ENCODE results near the gene SLC35B2. TPM values are rescaled to one million over a fixed set of nuclear protein-coding genes. Genes with fewer than 3 reads are reported as not detected.

SLC35B2 gene
- polyA plus RNA-seq, 3 donors, result 17.4 to 54.0 (median 30.6) TPM

- TF ChIP-seq CTCF (IDR thresholded peaks at IDR 0.05), result no peak
- no peaks in the 10 kb centered on the region for H3K9me3 ChIP-seq (replicated peaks in 1 of 2; ENCODE audit: control insufficient read depth in 1 of 2, insufficient read depth in 1 of 2, low read length in 2 of 2)
- DNase-seq, result peak in 1 of 3 donors; percentile 38
- H3K4me3 Mint-ChIP-seq, result peak overlapping the region; percentile 99
- 58% methylated on average over 3 of the region's 7 CpGs for WGBS (ENCODE audit: insufficient coverage)
- intact Hi-C loops (cut with micrococcal nuclease), result loop anchor here in 1 of 2 donors (10.0 kb wide), 1 partner anchor 468 kb away; no protein-coding TSS in a partner anchor
- H3K27me3 ChIP-seq (ENCODE audit: control insufficient read depth in 2 of 2, insufficient read depth in 2 of 2, low read length in 2 of 2), result no peaks in the 10 kb centered on the region
- H3K36me3 ChIP-seq (replicated peaks in 1 of 2; ENCODE audit: control insufficient read depth in 1 of 2, insufficient read depth in 2 of 2, low read length in 2 of 2), result peaks cover 44 to 48% of the 10 kb centered on the region in 2 donors
- H3K9me3 Mint-ChIP-seq, result no peaks in the 10 kb centered on the region
- peak overlapping the region; percentile 98 to 100 (median 99) for H3K27ac Mint-ChIP-seq
- peaks cover 57% of the 10 kb centered on the region for H3K79me2 ChIP-seq (ENCODE audit: insufficient read depth, low read length)
- H3K4me3 ChIP-seq (replicated peaks in 1 of 3; ENCODE audit: low read depth in 2 of 3, low read length in 3 of 3), result peak overlapping the region; percentile 75 to 99 (median 90)
- peaks cover 67% of the 10 kb centered on the region for H3K4me1 Mint-ChIP-seq
- H3K9ac ChIP-seq (ENCODE audit: insufficient read depth, low read length, poor library complexity, severe bottlenecking), result peak overlapping the region; percentile 96
- peak overlapping the region; percentile 96 to 99 for H3K27ac ChIP-seq (ENCODE audit: low read depth in 1 of 2, low read length in 2 of 2)
- H2AFZ ChIP-seq (ENCODE audit: insufficient read depth, low read depth, low read length, poor library complexity, severe bottlenecking), result no peak overlapping the region
- H3K4me2 ChIP-seq (replicated peaks; ENCODE audit: extremely low read depth, low read length, poor library complexity, severe bottlenecking), result peak overlapping the region; percentile 98
- H3K27me3 Mint-ChIP-seq (ENCODE audit: low read depth in 3 of 3), result peaks cover 0 to 6% (median 2%) of the 10 kb centered on the region in 3 donors
- H4K20me1 ChIP-seq (ENCODE audit: insufficient read depth, low read length), result peaks cover 76% of the 10 kb centered on the region
- peaks cover 45 to 67% of the 10 kb centered on the region in 2 donors for H3K4me1 ChIP-seq (ENCODE audit: control insufficient read depth in 1 of 2, insufficient read depth in 2 of 2, low read length in 2 of 2)
- peaks cover 44 to 57% of the 10 kb centered on the region in 2 donors for H3K36me3 Mint-ChIP-seq
Measured at GRCh38 chr6:44262467-44263353, 5.4 kb upstream of the SLC35B2 start.

GRCh38 chr6:44261581-44261980 is 4.3 kb upstream of the SLC35B2 start:
- intact Hi-C loops (cut with micrococcal nuclease), result loop anchor here in 1 of 2 donors (10.0 kb wide), 1 partner anchor 467 kb away; no protein-coding TSS in a partner anchor
- Histone ChIP-seq H3K27ac (ENCODE audit: low read depth in 1 of 2, low read length in 2 of 2) (no peak overlapping the region), H3K4me3 (replicated peaks in 1 of 3; ENCODE audit: low read depth in 2 of 3, low read length in 3 of 3) (peak overlapping the region in 1 of 3 experiments; percentile 99), H4K20me1 (ENCODE audit: insufficient read depth, low read length) (peaks cover 84% of the 10 kb centered on the region), H3K9me3 (replicated peaks in 1 of 2; ENCODE audit: control insufficient read depth in 1 of 2, insufficient read depth in 1 of 2, low read length in 2 of 2) (no peaks in the 10 kb centered on the region), H3K36me3 (replicated peaks in 1 of 2; ENCODE audit: control insufficient read depth in 1 of 2, insufficient read depth in 2 of 2, low read length in 2 of 2) (peaks cover 44 to 48% of the 10 kb centered on the region in 2 donors), H2AFZ (ENCODE audit: insufficient read depth, low read depth, low read length, poor library complexity, severe bottlenecking) (no peak overlapping the region), H3K4me1 (ENCODE audit: control insufficient read depth in 1 of 2, insufficient read depth in 2 of 2, low read length in 2 of 2) (peaks cover 50 to 76% of the 10 kb centered on the region in 2 donors), H3K27me3 (ENCODE audit: control insufficient read depth in 2 of 2, insufficient read depth in 2 of 2, low read length in 2 of 2) (no peaks in the 10 kb centered on the region), H3K79me2 (ENCODE audit: insufficient read depth, low read length) (peaks cover 57% of the 10 kb centered on the region), H3K9ac (ENCODE audit: insufficient read depth, low read length, poor library complexity, severe bottlenecking) (no peak overlapping the region), H3K4me2 (replicated peaks; ENCODE audit: extremely low read depth, low read length, poor library complexity, severe bottlenecking) (peak overlapping the region; percentile 98)
- over 99% methylated on average over 8 of the region's 8 CpGs for WGBS (ENCODE audit: insufficient coverage)
- Mint-ChIP-seq H3K4me3 (no peak overlapping the region), H3K36me3 (peaks cover 44 to 57% of the 10 kb centered on the region in 2 donors), H3K27me3 (ENCODE audit: low read depth in 3 of 3) (peaks cover 0 to 5% (median under 1%) of the 10 kb centered on the region in 3 donors), H3K9me3 (no peaks in the 10 kb centered on the region), H3K27ac (peak overlapping the region in 1 of 7 donors; percentile 51), H3K4me1 (peaks cover 70% of the 10 kb centered on the region)
- no peak for DNase-seq
- TF ChIP-seq CTCF (IDR thresholded peaks at IDR 0.05), result no peak

Data from CD14-positive monocyte (primary cell).